WTC11 (cell line): ENCODE data around the gene TAF11L10.
"Not testable (repeated sequence)": the region's sequence is repeated elsewhere in the genome, so short reads cannot be mapped to it uniquely, and the experiment has no call there.

Experiments
- ESRRA ChIP-seq: sonication (generic); formaldehyde crosslinking; IDR thresholded peaks from 2 replicates; pipeline ENCODE4 v1.8.1; 2022; ENCODE audit warnings: mild to moderate bottlenecking, missing genetic modification reagents, borderline replicate concordance
- ETV6 ChIP-seq: sonication (generic); formaldehyde crosslinking; IDR thresholded peaks from 2 replicates; pipeline ENCODE4 v1.8.1; 2022; ENCODE audit warnings: mild to moderate bottlenecking, missing genetic modification reagents
- MYBL2 ChIP-seq: sonication (generic); formaldehyde crosslinking; IDR thresholded peaks from 2 replicates; pipeline ENCODE4 v1.8.1; 2023; ENCODE audit warnings: mild to moderate bottlenecking, moderate library complexity, missing genetic modification reagents
- TF ChIP-seq, protein P1 (sequence below): fragments of 200-600 bp; IDR thresholded peaks from 2 replicates; pipeline ENCODE4 v1.8.0; 2022; ENCODE audit warnings: antibody characterized with exemption

DNA sequence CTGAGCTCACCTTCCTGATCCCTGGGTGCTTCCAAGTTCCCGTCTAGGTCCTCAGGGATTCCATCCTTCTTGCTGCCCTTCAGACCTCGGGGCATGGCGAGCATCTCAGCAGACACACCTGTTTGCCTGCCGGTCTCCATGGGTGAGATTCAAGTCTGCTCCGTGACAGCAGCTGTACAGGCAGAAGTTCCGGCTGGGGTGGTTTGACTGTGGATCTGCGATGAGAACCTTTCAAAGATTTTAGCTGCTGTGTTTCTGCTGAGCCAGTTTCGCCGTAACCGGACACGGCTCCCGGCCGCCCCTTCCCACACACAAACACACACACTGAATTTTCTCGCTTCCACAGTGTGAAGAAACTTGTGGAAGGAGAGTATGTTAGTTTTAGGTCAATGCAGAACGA lies 3.4 kb downstream of the TAF11L10 start, which contains the start of gene TAF11L9:
- TF ChIP-seq ESRRA (CRISPR knock-in tag); ETV6; MYBL2 (CRISPR knock-in tag): not testable (repeated sequence)
- TF ChIP-seq, protein P1, sequence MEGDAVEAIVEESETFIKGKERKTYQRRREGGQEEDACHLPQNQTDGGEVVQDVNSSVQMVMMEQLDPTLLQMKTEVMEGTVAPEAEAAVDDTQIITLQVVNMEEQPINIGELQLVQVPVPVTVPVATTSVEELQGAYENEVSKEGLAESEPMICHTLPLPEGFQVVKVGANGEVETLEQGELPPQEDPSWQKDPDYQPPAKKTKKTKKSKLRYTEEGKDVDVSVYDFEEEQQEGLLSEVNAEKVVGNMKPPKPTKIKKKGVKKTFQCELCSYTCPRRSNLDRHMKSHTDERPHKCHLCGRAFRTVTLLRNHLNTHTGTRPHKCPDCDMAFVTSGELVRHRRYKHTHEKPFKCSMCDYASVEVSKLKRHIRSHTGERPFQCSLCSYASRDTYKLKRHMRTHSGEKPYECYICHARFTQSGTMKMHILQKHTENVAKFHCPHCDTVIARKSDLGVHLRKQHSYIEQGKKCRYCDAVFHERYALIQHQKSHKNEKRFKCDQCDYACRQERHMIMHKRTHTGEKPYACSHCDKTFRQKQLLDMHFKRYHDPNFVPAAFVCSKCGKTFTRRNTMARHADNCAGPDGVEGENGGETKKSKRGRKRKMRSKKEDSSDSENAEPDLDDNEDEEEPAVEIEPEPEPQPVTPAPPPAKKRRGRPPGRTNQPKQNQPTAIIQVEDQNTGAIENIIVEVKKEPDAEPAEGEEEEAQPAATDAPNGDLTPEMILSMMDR, result not testable (repeated sequence)
